Tibial nerve (tissue), 3 donors: ENCODE data around the gene TMEM185B.

Source experiments
- POLR2A ChIP-seq, 2 donors: fragments of 450-650 bp; IDR thresholded peaks; one replicate each; pipeline ENCODE4 v1.6.1; 2017; ENCODE audit warnings: antibody characterized with exemption in 2 of 2, mild to moderate bottlenecking in 2 of 2, moderate library complexity in 2 of 2
- TF ChIP-seq, protein P1 (sequence below), 5 experiments: fragments of 200-600 bp in 3 of 5; fragments of 450-650 bp in 2 of 5; sonication (generic) in 3 of 5; IDR thresholded peaks; one replicate each; pipeline ENCODE4 v1.5.1; 2016 to 2019; ENCODE audit warnings: antibody characterized with exemption in 5 of 5, mild to moderate bottlenecking in 3 of 5, moderate library complexity in 2 of 5

DNA sequence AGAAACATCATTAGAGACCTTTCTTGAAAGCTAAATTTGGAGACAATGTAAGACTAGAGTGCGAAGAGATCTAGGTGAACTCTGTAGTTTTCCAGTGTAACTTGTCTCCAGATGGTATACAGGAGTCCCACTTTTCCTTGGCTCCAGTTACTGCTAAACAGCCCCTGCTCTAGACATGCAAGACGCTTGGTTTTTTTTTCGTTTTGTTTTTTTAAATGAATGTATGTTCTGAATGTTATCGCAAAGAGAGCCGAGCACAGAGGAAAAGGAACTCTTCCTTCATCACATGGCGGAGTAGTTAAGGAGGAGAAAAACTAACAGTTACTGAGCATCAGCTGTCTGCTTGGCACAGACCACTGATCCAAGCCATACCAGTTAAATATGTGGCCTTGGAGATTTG, 31.9 kb upstream of the TMEM185B start:
- TF ChIP-seq, protein P1, sequence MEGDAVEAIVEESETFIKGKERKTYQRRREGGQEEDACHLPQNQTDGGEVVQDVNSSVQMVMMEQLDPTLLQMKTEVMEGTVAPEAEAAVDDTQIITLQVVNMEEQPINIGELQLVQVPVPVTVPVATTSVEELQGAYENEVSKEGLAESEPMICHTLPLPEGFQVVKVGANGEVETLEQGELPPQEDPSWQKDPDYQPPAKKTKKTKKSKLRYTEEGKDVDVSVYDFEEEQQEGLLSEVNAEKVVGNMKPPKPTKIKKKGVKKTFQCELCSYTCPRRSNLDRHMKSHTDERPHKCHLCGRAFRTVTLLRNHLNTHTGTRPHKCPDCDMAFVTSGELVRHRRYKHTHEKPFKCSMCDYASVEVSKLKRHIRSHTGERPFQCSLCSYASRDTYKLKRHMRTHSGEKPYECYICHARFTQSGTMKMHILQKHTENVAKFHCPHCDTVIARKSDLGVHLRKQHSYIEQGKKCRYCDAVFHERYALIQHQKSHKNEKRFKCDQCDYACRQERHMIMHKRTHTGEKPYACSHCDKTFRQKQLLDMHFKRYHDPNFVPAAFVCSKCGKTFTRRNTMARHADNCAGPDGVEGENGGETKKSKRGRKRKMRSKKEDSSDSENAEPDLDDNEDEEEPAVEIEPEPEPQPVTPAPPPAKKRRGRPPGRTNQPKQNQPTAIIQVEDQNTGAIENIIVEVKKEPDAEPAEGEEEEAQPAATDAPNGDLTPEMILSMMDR (IDR thresholded peaks at IDR 0.05) = no peak
- TF ChIP-seq POLR2A (IDR thresholded peaks at IDR 0.05) = no peak
